Gastrocnemius medialis (tissue), 4 donors: ENCODE measurements around the gene CDH4. TPM values are rescaled to one million over a fixed set of nuclear protein-coding genes. Genes with fewer than 3 reads are reported as not detected.

ENCODE experiments used
- ATAC-seq, 2 donors: fragments of 150-250 bp; one replicate each; pipeline ENCODE4 v1.9.1; 2016
- DNase-seq, 2 donors: peaks; one replicate each; pipeline ENCODE4 v3.0.0-alpha.2; 2019
- H3K27ac ChIP-seq, 4 donors: fragments of 200-600 bp; sonication (generic); 1 replicate in 1 of 4; 2 replicates in 3 of 4; pipeline ENCODE4 v1.5.1; 2016 to 2018; ENCODE audit warnings: mild to moderate bottlenecking in 2 of 4, moderate library complexity in 1 of 4
- H3K27me3 ChIP-seq, 3 donors: fragments of 200-600 bp; sonication (generic) in 2 of 3; 1 replicate in 1 of 3; 2 replicates in 2 of 3; pipeline versions ENCODE4 v1.5.1 to v1.6.0; 2016 to 2019; ENCODE audit warnings: mild to moderate bottlenecking in 1 of 3, moderate library complexity in 1 of 3
- H3K36me3 ChIP-seq, 2 donors: fragments of 200-600 bp; sonication (generic) in 1 of 2; one replicate each; pipeline ENCODE4 v1.5.1; 2017 to 2018
- H3K4me1 ChIP-seq, 2 donors: fragments of 200-600 bp; sonication (generic) in 1 of 2; one replicate each; pipeline ENCODE4 v1.5.1; 2016 to 2017; ENCODE audit warnings: mild to moderate bottlenecking in 2 of 2
- H3K4me3 ChIP-seq, 4 donors: fragments of 200-600 bp; sonication (generic) in 3 of 4; 1 replicate in 1 of 4; 2 replicates in 3 of 4; pipeline ENCODE4 v1.5.1; 2016 to 2019; ENCODE audit warnings: mild to moderate bottlenecking in 2 of 4
- H3K9me3 ChIP-seq, 3 donors: fragments of 200-600 bp; sonication (generic) in 2 of 3; 1 replicate in 1 of 3; 2 replicates in 2 of 3; pipeline ENCODE4 v1.5.1; 2016 to 2019
- CTCF ChIP-seq, 5 experiments: fragments of 450-650 bp in 3 of 5; fragments of 200-600 bp in 2 of 5; sonication (generic) in 2 of 5; IDR thresholded peaks in 4 of 5; conservative IDR thresholded peaks in 1 of 5; 1 replicate in 4 of 5; 2 replicates in 1 of 5; pipeline ENCODE4 v1.5.1; 2016 to 2019; ENCODE audit warnings: antibody characterized with exemption in 5 of 5, mild to moderate bottlenecking in 3 of 5, moderate library complexity in 3 of 5
- POLR2A ChIP-seq, 2 donors: fragments of 450-650 bp; IDR thresholded peaks; one replicate each; pipeline ENCODE4 v1.6.1; 2017; ENCODE audit warnings: antibody characterized with exemption in 2 of 2, mild to moderate bottlenecking in 2 of 2, moderate library complexity in 2 of 2
- in situ Hi-C, 4 donors: fragments of 200-750 bp; cut with MboI; loops; one replicate each; pipeline versions ENCODE4 v1.15.0 to v1.8.0; 2017; ENCODE audit warnings: low sequenced_read_pairs in 4 of 4
- intact Hi-C: fragments of 100-400 bp; cut with DNase I; formaldehyde crosslinking; loops from one replicate; pipeline ENCODE4 v1.15.1; 2023; ENCODE audit warnings: low total_unique reads
- total RNA-seq, 4 donors: library from RNA; depleted of rRNA; stranded (reverse); fragments of >200 nt; gene quantifications; one replicate each; pipeline versions ENCODE4 v1.1.0 to v1.2.3, GENCODE V29; 2016

The CDH4 gene
- total RNA-seq, 4 donors from 2014 or later: 0.38 to 1.2 (median 0.86) TPM

GRCh38 chr20:61739086-61739831 lies 487.2 kb downstream of the CDH4 start:
- Histone ChIP-seq H3K4me1 (no peaks in the 10 kb centered on the region), H3K27ac (no peak overlapping the region), H3K9me3 (no peaks in the 10 kb centered on the region), H3K36me3 (no peaks in the 10 kb centered on the region), H3K27me3 (peaks cover 0 to 2% (median 0%) of the 10 kb centered on the region in 3 donors), H3K4me3 (no peak overlapping the region)
- ATAC-seq (no peak), DNase-seq (no peak)
- in situ Hi-C loops (no loop called here), intact Hi-C loops (no loop called here)
- no peak for TF ChIP-seq POLR2A (IDR thresholded peaks at IDR 0.05)
- TF ChIP-seq CTCF (IDR thresholded peaks at IDR 0.05 in 4 of 5, conservative IDR thresholded peaks at IDR 0.05 in 1 of 5): no peak

- in situ Hi-C loops (no loop called here), intact Hi-C loops (no loop called here)
- ATAC-seq: no peak
- no peaks in the 10 kb centered on the region for H3K9me3 ChIP-seq
- H3K27ac ChIP-seq: no peak overlapping the region
- peaks cover 0 to 2% (median 0%) of the 10 kb centered on the region in 3 donors for H3K27me3 ChIP-seq
- TF ChIP-seq POLR2A (IDR thresholded peaks at IDR 0.05) (no peak), CTCF (IDR thresholded peaks at IDR 0.05 in 4 of 5, conservative IDR thresholded peaks at IDR 0.05 in 1 of 5) (no peak)
- no peak for DNase-seq
- H3K36me3 ChIP-seq: no peaks in the 10 kb centered on the region
- no peaks in the 10 kb centered on the region for H3K4me1 ChIP-seq
- H3K4me3 ChIP-seq: no peak overlapping the region
Observed at GRCh38 chr20:61739832-61740118, 487.7 kb downstream of the CDH4 start.

- no peak for ATAC-seq
- H3K27me3 ChIP-seq: no peaks in the 10 kb centered on the region
- H3K36me3 ChIP-seq: no peaks in the 10 kb centered on the region
- H3K9me3 ChIP-seq: no peaks in the 10 kb centered on the region
- H3K4me3 ChIP-seq: no peak overlapping the region
- H3K27ac ChIP-seq: no peak overlapping the region
- no peak for TF ChIP-seq POLR2A (IDR thresholded peaks at IDR 0.05)
- no peak for TF ChIP-seq CTCF (IDR thresholded peaks at IDR 0.05 in 4 of 5, conservative IDR thresholded peaks at IDR 0.05 in 1 of 5)
- DNase-seq: no peak
- in situ Hi-C loops: no loop called here
- H3K4me1 ChIP-seq: no peaks in the 10 kb centered on the region
- intact Hi-C loops: no loop called here
Observed at GRCh38 chr20:61742097-61742825, 490.2 kb downstream of the CDH4 start.

GRCh38 chr20:61743606-61744005 lies 491.5 kb downstream of the CDH4 start:
- H3K27me3 ChIP-seq: no peaks in the 10 kb centered on the region
- no peaks in the 10 kb centered on the region for H3K9me3 ChIP-seq
- in situ Hi-C loops (no loop called here), intact Hi-C loops (no loop called here)
- TF ChIP-seq POLR2A (IDR thresholded peaks at IDR 0.05): no peak
- no peak for TF ChIP-seq CTCF (IDR thresholded peaks at IDR 0.05 in 4 of 5, conservative IDR thresholded peaks at IDR 0.05 in 1 of 5)
- no peaks in the 10 kb centered on the region for H3K4me1 ChIP-seq
- ATAC-seq (no peak), DNase-seq (no peak)
- no peak overlapping the region for H3K4me3 ChIP-seq
- no peaks in the 10 kb centered on the region for H3K36me3 ChIP-seq
- H3K27ac ChIP-seq: no peak overlapping the region
